ENCODE measurements around the gene GIMAP8. TPM values are rescaled to one million over a fixed set of nuclear protein-coding genes. Genes with fewer than 3 reads are reported as not detected.

The GIMAP8 gene
- total RNA-seq, 1 donor from 2014 or later: not detected

DNA sequence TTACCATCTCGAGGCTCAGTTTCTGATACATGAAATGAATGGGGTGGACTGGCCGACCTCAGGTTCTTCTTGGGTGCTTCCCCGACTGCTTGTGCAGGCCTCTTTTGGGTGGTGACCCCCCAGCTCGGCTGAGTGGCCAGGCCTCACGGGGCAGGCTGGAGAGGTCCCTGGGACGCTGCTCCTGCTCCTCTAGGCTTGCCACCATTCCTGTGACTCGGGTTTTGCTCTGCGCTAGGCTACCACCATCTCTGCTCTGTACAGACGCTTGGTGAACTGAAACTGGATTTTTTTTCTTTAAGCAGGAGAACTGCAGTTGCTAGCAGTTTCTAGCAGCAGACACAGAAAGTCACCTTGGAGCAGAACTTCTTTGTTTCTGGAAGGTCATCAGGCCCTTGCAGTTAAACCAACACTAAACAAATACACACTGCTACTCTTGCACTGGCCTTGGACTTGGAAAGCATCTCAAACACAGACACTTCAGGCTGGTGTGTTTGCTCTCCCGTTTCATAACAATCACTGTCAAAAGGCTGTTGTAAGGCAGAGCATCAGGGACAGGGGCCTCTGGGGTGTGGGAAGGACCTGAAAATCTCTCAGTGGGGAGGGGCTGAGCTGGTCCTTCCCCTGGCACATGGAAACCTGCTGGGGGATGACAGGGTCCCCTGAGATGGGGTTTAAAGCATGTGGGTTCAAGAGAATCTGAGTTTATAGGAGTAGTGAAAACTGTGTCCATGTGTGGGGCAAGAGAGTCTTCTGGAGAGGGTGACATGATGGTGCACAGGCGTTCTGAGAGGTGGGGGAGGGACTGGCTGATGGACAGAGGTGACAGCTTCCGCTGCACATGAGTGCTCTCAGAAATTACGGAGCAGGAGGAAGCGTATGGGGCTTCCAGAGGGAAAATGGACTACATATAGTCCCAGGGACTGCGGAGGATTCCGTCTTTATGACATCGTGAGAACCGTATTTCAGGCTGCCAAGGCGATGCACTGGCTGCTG, 35.0 kb upstream of the GIMAP8 start:
- no peak overlapping the region for H3K27ac Mint-ChIP-seq (ENCODE audit: unreplicated experiment)
- H3K27me3 Mint-ChIP-seq (ENCODE audit: unreplicated experiment): peaks cover 7% of the 10 kb centered on the region
- peaks cover 9% of the 10 kb centered on the region for H3K9me3 Mint-ChIP-seq (ENCODE audit: unreplicated experiment)
- peaks cover 26% of the 10 kb centered on the region for H3K4me1 Mint-ChIP-seq (ENCODE audit: low read depth, unreplicated experiment)
- TF ChIP-seq, protein P1, sequence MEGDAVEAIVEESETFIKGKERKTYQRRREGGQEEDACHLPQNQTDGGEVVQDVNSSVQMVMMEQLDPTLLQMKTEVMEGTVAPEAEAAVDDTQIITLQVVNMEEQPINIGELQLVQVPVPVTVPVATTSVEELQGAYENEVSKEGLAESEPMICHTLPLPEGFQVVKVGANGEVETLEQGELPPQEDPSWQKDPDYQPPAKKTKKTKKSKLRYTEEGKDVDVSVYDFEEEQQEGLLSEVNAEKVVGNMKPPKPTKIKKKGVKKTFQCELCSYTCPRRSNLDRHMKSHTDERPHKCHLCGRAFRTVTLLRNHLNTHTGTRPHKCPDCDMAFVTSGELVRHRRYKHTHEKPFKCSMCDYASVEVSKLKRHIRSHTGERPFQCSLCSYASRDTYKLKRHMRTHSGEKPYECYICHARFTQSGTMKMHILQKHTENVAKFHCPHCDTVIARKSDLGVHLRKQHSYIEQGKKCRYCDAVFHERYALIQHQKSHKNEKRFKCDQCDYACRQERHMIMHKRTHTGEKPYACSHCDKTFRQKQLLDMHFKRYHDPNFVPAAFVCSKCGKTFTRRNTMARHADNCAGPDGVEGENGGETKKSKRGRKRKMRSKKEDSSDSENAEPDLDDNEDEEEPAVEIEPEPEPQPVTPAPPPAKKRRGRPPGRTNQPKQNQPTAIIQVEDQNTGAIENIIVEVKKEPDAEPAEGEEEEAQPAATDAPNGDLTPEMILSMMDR (IDR thresholded peaks at IDR 0.05; ENCODE audit: partially characterized antibody, unreplicated experiment): no peak
- no peak for DNase-seq
- no peak overlapping the region for H3K4me3 Mint-ChIP-seq (ENCODE audit: unreplicated experiment)
- H3K36me3 Mint-ChIP-seq (ENCODE audit: unreplicated experiment): no peaks in the 10 kb centered on the region

DNA sequence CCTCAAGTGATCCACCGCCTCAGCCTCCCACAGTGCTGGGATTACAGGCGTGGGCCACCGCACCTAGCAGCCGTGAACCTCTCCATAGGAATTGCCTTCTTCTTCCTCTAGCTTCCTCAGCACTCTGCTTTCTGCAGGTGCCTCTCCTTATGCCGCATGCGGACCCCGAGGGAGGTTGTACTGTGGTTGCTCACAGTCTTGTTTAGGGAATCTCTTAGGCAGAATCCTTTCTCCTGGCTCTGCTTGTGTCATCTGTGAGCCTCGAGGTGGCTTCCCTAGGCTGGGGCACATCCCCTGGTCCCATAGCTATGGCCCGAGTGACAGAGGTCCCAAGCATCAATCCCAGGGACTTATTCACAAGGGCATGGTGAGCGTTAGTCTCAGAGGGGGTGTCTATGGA, 33.2 kb upstream of the GIMAP8 start:
- H3K9me3 Mint-ChIP-seq (ENCODE audit: unreplicated experiment): peaks cover 8% of the 10 kb centered on the region
- peaks cover 24% of the 10 kb centered on the region for H3K4me1 Mint-ChIP-seq (ENCODE audit: low read depth, unreplicated experiment)
- H3K36me3 Mint-ChIP-seq (ENCODE audit: unreplicated experiment): no peaks in the 10 kb centered on the region
- H3K27me3 Mint-ChIP-seq (ENCODE audit: unreplicated experiment): peaks cover 7% of the 10 kb centered on the region
- no peak for DNase-seq
- H3K27ac Mint-ChIP-seq (ENCODE audit: unreplicated experiment): no peak overlapping the region
- H3K4me3 Mint-ChIP-seq (ENCODE audit: unreplicated experiment): no peak overlapping the region
- TF ChIP-seq, protein P1 (IDR thresholded peaks at IDR 0.05; ENCODE audit: partially characterized antibody, unreplicated experiment): no peak

DNA sequence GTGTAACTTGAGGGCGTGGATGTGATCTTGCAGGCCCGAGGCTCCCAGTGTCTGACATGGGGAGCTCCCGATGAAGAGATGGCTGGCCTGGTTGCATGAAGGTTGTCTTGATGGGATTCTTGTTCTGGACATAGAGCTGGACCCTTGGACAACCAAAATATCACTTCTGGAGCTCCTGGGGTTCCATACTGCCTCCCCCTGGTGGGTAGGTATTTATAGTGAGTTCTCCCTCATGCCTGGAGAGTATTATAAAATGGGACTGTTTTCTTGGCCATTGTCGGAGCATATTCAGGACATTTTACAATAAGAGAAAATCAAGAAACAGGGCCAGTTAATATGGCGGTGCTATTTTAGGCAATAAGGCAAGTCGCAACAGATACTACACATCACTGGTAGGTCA, 32.6 kb upstream of the GIMAP8 start:
- peaks cover 8% of the 10 kb centered on the region for H3K9me3 Mint-ChIP-seq (ENCODE audit: unreplicated experiment)
- H3K4me1 Mint-ChIP-seq (ENCODE audit: low read depth, unreplicated experiment): peaks cover 22% of the 10 kb centered on the region
- no peak overlapping the region for H3K27ac Mint-ChIP-seq (ENCODE audit: unreplicated experiment)
- no peak for DNase-seq
- H3K4me3 Mint-ChIP-seq (ENCODE audit: unreplicated experiment): no peak overlapping the region
- H3K36me3 Mint-ChIP-seq (ENCODE audit: unreplicated experiment): no peaks in the 10 kb centered on the region
- TF ChIP-seq, protein P1 (IDR thresholded peaks at IDR 0.05; ENCODE audit: partially characterized antibody, unreplicated experiment): no peak
- H3K27me3 Mint-ChIP-seq (ENCODE audit: unreplicated experiment): peaks cover 7% of the 10 kb centered on the region

DNA sequence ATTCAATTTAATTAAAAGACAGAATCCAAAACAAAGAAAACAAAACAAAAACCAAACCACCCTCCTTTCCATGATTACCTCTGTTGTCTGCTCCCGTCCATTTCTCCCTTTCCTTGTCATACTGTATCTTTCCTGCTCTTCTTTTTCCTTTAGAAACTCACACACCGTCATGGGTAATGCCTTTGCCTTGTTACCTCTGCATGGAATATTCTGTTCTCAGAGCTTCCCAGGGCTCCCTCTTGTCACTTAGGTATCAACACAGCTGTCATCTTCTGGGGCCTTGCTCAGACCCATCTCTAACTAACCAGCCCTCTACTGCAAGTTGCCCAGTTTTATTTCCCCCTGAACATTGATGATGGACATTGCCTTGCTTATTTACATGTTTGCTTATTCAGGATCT, 30.2 kb upstream of the GIMAP8 start:
- peaks cover 13% of the 10 kb centered on the region for H3K4me1 Mint-ChIP-seq (ENCODE audit: low read depth, unreplicated experiment)
- peaks cover 2% of the 10 kb centered on the region for H3K9me3 Mint-ChIP-seq (ENCODE audit: unreplicated experiment)
- no peak overlapping the region for H3K27ac Mint-ChIP-seq (ENCODE audit: unreplicated experiment)
- TF ChIP-seq, protein P1 (IDR thresholded peaks at IDR 0.05; ENCODE audit: partially characterized antibody, unreplicated experiment): no peak
- no peak overlapping the region for H3K4me3 Mint-ChIP-seq (ENCODE audit: unreplicated experiment)
- no peaks in the 10 kb centered on the region for H3K27me3 Mint-ChIP-seq (ENCODE audit: unreplicated experiment)
- DNase-seq: no peak
- H3K36me3 Mint-ChIP-seq (ENCODE audit: unreplicated experiment): no peaks in the 10 kb centered on the region
